IMR-90 (cell line): ENCODE data around the gene SLC35B2. TPM values are rescaled to one million over a fixed set of nuclear protein-coding genes. Genes with fewer than 3 reads are reported as not detected.

ENCODE experiments used
- ATAC-seq: fragments of 200-7000 bp; cut with Tn5 transposase; 2 replicates; pipeline ENCODE4 v1.9.1; 2020; ENCODE audit warnings: low read depth, mild to moderate bottlenecking, moderate library complexity
- BruUV-seq: library from RNA; stranded (reverse); fragments of 400-500 nt; replicated peaks from 2 replicates; lab custom pipeline; 2021; lab: Mats Ljungman, UMichigan
- CTCF ChIA-PET: fragments of 300-600 bp; formaldehyde crosslinking; extraction: SDS; loops from one replicate; lab custom pipeline; 2021; ENCODE audit warnings: antibody characterized with exemption; lab: Yijun Ruan, JAX
- POLR2A ChIA-PET: fragments of 300-600 bp; sonication (Branson Sonifier 250); formaldehyde crosslinking; loops from one replicate; lab custom pipeline; 2022; ENCODE audit warnings: antibody characterized with exemption; ENCODE audit not compliant: unreplicated experiment; lab: Charles Lee
- DNase-seq: peaks from one replicate; pipeline ENCODE4 v3.0.0; 2013
- H2AFZ ChIP-seq: replicated peaks from 2 replicates; pipeline ENCODE3; 2013; ENCODE audit warnings: low read length, mild to moderate bottlenecking; ENCODE audit not compliant: poor library complexity
- H2AK5ac ChIP-seq: 2 replicates; pipeline ENCODE4 v1.6.1; 2013; ENCODE audit warnings: low read depth, low read length, inconsistent platforms
- H2AK9ac ChIP-seq: replicated peaks from 2 replicates; pipeline ENCODE3; 2013; ENCODE audit warnings: mild to moderate bottlenecking, low read depth, low read length, moderate library complexity; ENCODE audit not compliant: poor library complexity
- H2BK120ac ChIP-seq: 2 replicates; pipeline ENCODE4 v1.6.1; 2013; ENCODE audit warnings: low read depth, low read length, inconsistent platforms
- H2BK15ac ChIP-seq: 3 replicates; pipeline ENCODE4 v1.6.1; 2013; ENCODE audit warnings: low read depth, low read length, inconsistent platforms
- H2BK20ac ChIP-seq: 2 replicates; pipeline ENCODE4 v1.6.1; 2013; ENCODE audit warnings: low read depth, mild to moderate bottlenecking, inconsistent platforms, low read length, moderate library complexity
- H2BK5ac ChIP-seq: 2 replicates; pipeline ENCODE4 v1.6.1; 2013; ENCODE audit warnings: mild to moderate bottlenecking, low read depth, low read length, inconsistent platforms; ENCODE audit not compliant: poor library complexity, severe bottlenecking
- H3K14ac ChIP-seq: replicated peaks from 2 replicates; pipeline ENCODE4 v1.6.1; 2013; ENCODE audit warnings: low read depth, low read length, inconsistent platforms
- H3K18ac ChIP-seq: 2 replicates; pipeline ENCODE4 v1.6.1; 2013; ENCODE audit warnings: low read depth, low read length, control low read depth
- H3K23ac ChIP-seq: 2 replicates; pipeline ENCODE4 v1.6.1; 2013; ENCODE audit warnings: low read depth, low read length, inconsistent platforms
- H3K27ac ChIP-seq: 2 replicates; pipeline ENCODE4 v1.5.1; 2013; ENCODE audit warnings: mild to moderate bottlenecking, control low read depth, low read length; ENCODE audit not compliant: insufficient read depth
- H3K27me3 ChIP-seq: 2 replicates; pipeline ENCODE4 v1.6.1; 2013; ENCODE audit warnings: low read length; ENCODE audit not compliant: control insufficient read depth, insufficient read depth
- H3K36me3 ChIP-seq: 2 replicates; pipeline ENCODE4 v1.6.1; 2013; ENCODE audit warnings: low read length, mixed read lengths; ENCODE audit not compliant: control insufficient read depth, insufficient read depth
- H3K4ac ChIP-seq: 2 replicates; pipeline ENCODE4 v1.6.1; 2013; ENCODE audit warnings: low read depth, low read length, inconsistent platforms
- H3K4me1 ChIP-seq: 2 replicates; pipeline ENCODE4 v1.6.1; 2013; ENCODE audit warnings: low read length, mixed read lengths; ENCODE audit not compliant: control insufficient read depth, insufficient read depth
- H3K4me2 ChIP-seq: 2 replicates; pipeline ENCODE4 v1.6.1; 2013; ENCODE audit warnings: low read depth, mild to moderate bottlenecking, control low read depth, low read length, moderate library complexity
- H3K4me3 ChIP-seq: 2 replicates; pipeline ENCODE4 v1.5.1; 2013; ENCODE audit warnings: low read depth, mild to moderate bottlenecking, control low read depth, low read length, moderate library complexity; ENCODE audit not compliant: insufficient read depth
- H3K56ac ChIP-seq: 2 replicates; pipeline ENCODE4 v1.6.1; 2013; ENCODE audit warnings: low read length, inconsistent platforms; ENCODE audit not compliant: insufficient read depth; ENCODE audit errors: extremely low read depth
- H3K79me1 ChIP-seq, 2 experiments: 2 replicates each; pipeline ENCODE4 v1.6.1; 2013; ENCODE audit warnings: low read length in 2 of 2, inconsistent platforms in 1 of 2, low read depth in 1 of 2
- H3K9ac ChIP-seq: 2 replicates; pipeline ENCODE4 v1.6.1; 2013; ENCODE audit warnings: low read depth, low read length, control low read depth
- H3K9me1 ChIP-seq: 2 replicates; pipeline ENCODE4 v1.6.1; 2013; ENCODE audit warnings: low read length, inconsistent platforms; ENCODE audit not compliant: insufficient read depth
- H3K9me3 ChIP-seq: 2 replicates; pipeline ENCODE4 v1.6.1; 2013; ENCODE audit warnings: low read length; ENCODE audit not compliant: control insufficient read depth, insufficient read depth
- H4K20me1 ChIP-seq: 2 replicates; pipeline ENCODE4 v1.6.1; 2013; ENCODE audit warnings: low read length, inconsistent platforms; ENCODE audit not compliant: insufficient read depth
- H4K5ac ChIP-seq: 2 replicates; pipeline ENCODE4 v1.6.1; 2013; ENCODE audit warnings: mild to moderate bottlenecking, low read depth, low read length, control low read depth
- H4K8ac ChIP-seq, 2 experiments: 2 replicates each; pipeline ENCODE4 v1.6.1; 2013; ENCODE audit warnings: low read depth in 2 of 2, low read length in 2 of 2, control low read depth in 1 of 2, inconsistent platforms in 1 of 2
- H4K91ac ChIP-seq: 2 replicates; pipeline ENCODE4 v1.6.1; 2013; ENCODE audit warnings: low read depth, low read length, inconsistent platforms; ENCODE audit not compliant: insufficient read depth
- CTCF ChIP-seq: conservative IDR thresholded peaks from 2 replicates; pipeline ENCODE4 v1.5.1; 2012; ENCODE audit warnings: mild to moderate bottlenecking, low read depth, low read length, improper control_type of control experiment
- ELK1 ChIP-seq: fragments of 150-350 bp; IDR thresholded peaks from 2 replicates; pipeline ENCODE4 v1.6.1; 2016; ENCODE audit warnings: low read depth, mild to moderate bottlenecking, low read length, moderate library complexity, borderline replicate concordance
- MAFK ChIP-seq: IDR thresholded peaks from 2 replicates; pipeline ENCODE4 v1.6.1; 2012; ENCODE audit warnings: low read depth, low read length, improper control_type of control experiment
- NFE2L2 ChIP-seq: fragments of 150-350 bp; IDR thresholded peaks from 2 replicates; pipeline ENCODE4 v1.6.1; 2016; ENCODE audit warnings: low read depth, mild to moderate bottlenecking, low read length
- WGBS, 2 experiments: methylation state at CpG; one replicate each; pipeline versions ENCODE4 v1.1.5 to v1.1.7; 2013; ENCODE audit warnings: missing lambda C conversion rate in 2 of 2; ENCODE audit not compliant: insufficient read length in 1 of 2; ENCODE audit errors: extremely low coverage in 2 of 2; 5-methylcytosine and 5-hydroxymethylcytosine counted together
- dilution Hi-C: fragments of 300-500 bp; cut with HindIII; formaldehyde crosslinking; loops from one replicate; pipeline ENCODE4 v1.14.3; 2018; ENCODE audit warnings: low sequenced_read_pairs; ENCODE audit not compliant: unreplicated experiment
- in situ Hi-C: fragments of 300-500 bp; cut with MboI; formaldehyde crosslinking; loops from 3 replicates; pipeline ENCODE4 v1.14.3; 2019; ENCODE audit warnings: low sequenced_read_pairs, inconsistent platforms, mixed read lengths
- intact Hi-C: fragments of 100-400 bp; cut with micrococcal nuclease; formaldehyde crosslinking; loops from 2 replicates; pipeline ENCODE4 v1.10.0; 2022
- polyA plus RNA-seq, 3 experiments: library from polyadenylated mRNA; depleted of rRNA; stranded (reverse); fragments of >200 nt; gene quantifications; 2 replicates each; pipeline ENCODE4 v1.2.3, GENCODE V29; 2012; ENCODE audit warnings: low replicate concordance in 1 of 3
- total RNA-seq: library from RNA; depleted of rRNA; stranded (reverse); fragments of >200 nt; gene quantifications from 2 replicates; pipeline ENCODE4 v1.2.3, GENCODE V29; 2012

Gene SLC35B2
- total and polyA plus RNA-seq, 2 of the 4 experiments (the other 2 are of a cell fraction), result 51.4 to 89.9 TPM

GRCh38 chr6:44230034-44230675, 27.2 kb downstream of the SLC35B2 start:
- Histone ChIP-seq H2AK9ac (no peak overlapping the region), H3K4me2 (no peak overlapping the region), H3K27me3 (no peaks in the 10 kb centered on the region), H3K14ac (no peak overlapping the region), H3K27ac (no peak overlapping the region), H3K4ac (no peak overlapping the region), H2BK5ac (no peak overlapping the region), H3K9ac (no peak overlapping the region), H3K4me1 (peaks cover 10% of the 10 kb centered on the region), H4K5ac (no peak overlapping the region), H2BK120ac (no peak overlapping the region), H2AK5ac (no peak overlapping the region), H3K56ac (no peak overlapping the region), H3K79me1 (no peaks in the 10 kb centered on the region), H3K23ac (no peak overlapping the region), H4K91ac (no peak overlapping the region), H2AFZ (no peak overlapping the region), H3K36me3 (peaks cover 2% of the 10 kb centered on the region; the same call in 1 of the 2 replicates), H3K4me3 (no peak overlapping the region), H3K9me3 (no peaks in the 10 kb centered on the region), H2BK15ac (no peak overlapping the region), H3K18ac (no peak overlapping the region), H4K20me1 (no peaks in the 10 kb centered on the region), H3K9me1 (no peaks in the 10 kb centered on the region), H2BK20ac (no peak overlapping the region), H4K8ac (no peak overlapping the region)
- no TSS peak for BruUV-seq
- ATAC-seq (no peak), DNase-seq (no peak)
- in situ Hi-C loops (loop anchor here (5.0 kb wide), 1 partner anchor 58 kb away; no protein-coding TSS in a partner anchor), intact Hi-C loops (no loop called here), dilution Hi-C loops (no loop called here)
- no CpG with 5 or more reads among the region's 10 CpGs for WGBS, 2 experiments
- ChIA-PET POLR2A (no interaction called here), CTCF (no interaction called here)
- TF ChIP-seq CTCF (no peak), NFE2L2 (no peak), MAFK (no peak), ELK1 (no peak)
